Measurements from ENCODE around the gene ACP5. TPM values are rescaled to one million over a fixed set of nuclear protein-coding genes. Genes with fewer than 3 reads are reported as not detected.

ACP5 gene
- total RNA-seq, 1 experiment from 2014 or later, result 2.3 TPM

GRCh38 chr19:11596156-11596555 is 18.7 kb upstream of the ACP5 start:
- Mint-ChIP-seq H3K36me3 (ENCODE audit: insufficient read depth in 1 of 3, low read depth in 3 of 3) (peaks cover 15 to 25% (median 19%) of the 10 kb centered on the region in 3 experiments; a peak in 6 of 7 replicates), H3K9me3 (no peaks in the 10 kb centered on the region; a peak in 1 of 5 replicates), H3K4me3 (no peak overlapping the region), H3K27ac (peak overlapping the region in 1 of 3 experiments; percentile 23; a peak in 2 of 7 replicates), H3K4me1 (peaks cover 9 to 19% of the 10 kb centered on the region in 2 experiments), H3K27me3 (ENCODE audit: low read depth) (no peaks in the 10 kb centered on the region)
- Histone ChIP-seq H3K23me2 (ENCODE audit: insufficient read length, low read depth, low read length, poor library complexity, severe bottlenecking) (peaks cover 2% of the 10 kb centered on the region), H3K79me2 (ENCODE audit: insufficient read depth, low read length) (peaks cover 13% of the 10 kb centered on the region; the same call in 1 of the 2 replicates), H3K23ac (ENCODE audit: insufficient read length, low read depth, low read length) (no peak overlapping the region), H3K18ac (ENCODE audit: insufficient read length, low read depth, low read length) (peak overlapping the region; percentile 71), H2AK5ac (ENCODE audit: insufficient read length, low read length) (no peak overlapping the region), H4K5ac (ENCODE audit: insufficient read length, low read depth, low read length) (no peak overlapping the region), H2BK120ac (ENCODE audit: low read depth, low read length, poor library complexity, severe bottlenecking) (no peak overlapping the region), H2AFZ (ENCODE audit: low read length) (no peak overlapping the region), H4K8ac (replicated peaks; ENCODE audit: insufficient read length, low read depth, low read length) (no peak overlapping the region), H3K4me2 (ENCODE audit: insufficient read depth, insufficient read length, low read length) (no peak overlapping the region), H3T11ph (ENCODE audit: low read length) (no peak overlapping the region), H4K20me1 (ENCODE audit: control insufficient read depth, insufficient read depth, insufficient read length) (no peaks in the 10 kb centered on the region), H3K56ac (ENCODE audit: insufficient read length, low read depth, low read length) (no peak overlapping the region), H2BK15ac (ENCODE audit: low read depth, low read length) (no peak overlapping the region), H2BK5ac (ENCODE audit: insufficient read length, low read length) (no peak overlapping the region), H3K4ac (ENCODE audit: low read depth, low read length) (no peak overlapping the region), H3K27ac (ENCODE audit: insufficient read length, low read depth, low read length) (no peak overlapping the region), H2BK20ac (ENCODE audit: low read depth, low read length, poor library complexity, severe bottlenecking) (no peak overlapping the region), H3K79me1 (ENCODE audit: insufficient read depth, low read depth, low read length, poor library complexity, severe bottlenecking) (peaks cover 6% of the 10 kb centered on the region), H2BK12ac (ENCODE audit: insufficient read length, low read depth, low read length) (no peak overlapping the region), H3K27me3 (ENCODE audit: insufficient read depth, low read length) (no peaks in the 10 kb centered on the region), H3K14ac (ENCODE audit: insufficient read depth, low read length) (no peak overlapping the region), H4K91ac (ENCODE audit: insufficient read length, low read depth, low read length) (no peak overlapping the region), H3K9ac (ENCODE audit: extremely low read depth, insufficient read length, low read length) (no peak overlapping the region), H3K9me3 (ENCODE audit: control insufficient read depth, low read depth, low read length) (no peaks in the 10 kb centered on the region), H3K4me1 (ENCODE audit: insufficient read depth, low read length) (no peaks in the 10 kb centered on the region)
- TF ChIP-seq CTCF (conservative IDR thresholded peaks at IDR 0.05), result no peak
- WGBS (ENCODE audit: extremely low coverage, insufficient read length, low lambda C conversion rate), result no CpG with 5 or more reads among the region's 10 CpGs
- no peak for DNase-seq
